Left lobe of liver (tissue), 2 donors: Measurements from ENCODE around the gene ANKFY1. TPM values are rescaled to one million over a fixed set of nuclear protein-coding genes. Genes with fewer than 3 reads are reported as not detected.
"Not testable (repeated sequence)": the region's sequence is repeated elsewhere in the genome, so short reads cannot be mapped to it uniquely, and the experiment has no call there.

Source experiments
- ATAC-seq: fragments of 200-7000 bp; cut with Tn5 transposase; one replicate; pipeline ENCODE4 v1.9.1; 2020; ENCODE audit warnings: mild to moderate bottlenecking, moderate library complexity
- DNase-seq: peaks from one replicate; pipeline ENCODE4 v3.0.0-alpha.2; 2020; ENCODE audit warnings: low spot score
- total RNA-seq: library from RNA; stranded (reverse); gene quantifications from one replicate; pipeline ENCODE4 v1.2.1, GENCODE V29; 2021
- donor health status: DM: no; HTN: no; CAD: no; lungs with moderate emphysema.
- donor health status: DM: no; HTN: yes; CAD: no.

Gene ANKFY1
- total RNA-seq, 1 donor from 2014 or later = 31.0 TPM

DNA sequence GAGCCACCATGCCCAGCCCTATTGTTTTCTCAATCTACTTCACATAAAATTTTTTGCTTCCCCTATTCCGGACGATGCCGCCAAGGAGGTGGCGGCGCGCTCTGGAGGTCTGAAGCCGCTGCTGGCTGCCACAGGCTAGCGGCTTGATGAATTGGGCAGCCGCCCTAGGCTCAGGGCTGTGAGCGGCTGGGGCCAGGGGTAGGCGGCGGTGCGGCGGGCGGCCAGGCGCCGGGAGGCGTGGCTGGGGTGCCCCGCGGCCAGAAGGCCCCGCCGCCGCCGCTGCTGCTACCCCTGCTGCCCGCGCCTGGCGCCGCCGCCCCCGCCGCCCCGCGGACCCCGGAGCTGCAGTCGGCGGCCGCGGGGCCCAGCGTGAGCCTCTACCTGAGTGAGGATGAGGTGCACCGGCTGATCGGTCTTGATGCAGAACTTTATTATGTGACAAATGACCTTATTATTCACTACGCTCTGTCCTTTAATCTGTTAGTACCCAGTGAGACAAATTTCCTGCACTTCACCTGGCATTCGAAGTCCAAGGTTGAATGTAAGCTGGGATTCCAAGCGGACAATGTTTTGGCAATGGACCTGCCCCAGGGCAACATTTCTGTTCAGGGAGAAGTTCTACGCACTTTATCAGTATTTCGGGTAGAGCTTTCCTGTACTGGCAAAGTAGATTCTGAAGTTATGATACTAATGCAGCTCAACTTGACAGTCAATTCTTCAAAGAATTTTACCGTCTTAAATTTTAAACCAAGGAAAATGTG is 41.7 kb downstream of the ANKFY1 start:
- ATAC-seq (peak; percentile 64), DNase-seq (peak; percentile 72)

DNA sequence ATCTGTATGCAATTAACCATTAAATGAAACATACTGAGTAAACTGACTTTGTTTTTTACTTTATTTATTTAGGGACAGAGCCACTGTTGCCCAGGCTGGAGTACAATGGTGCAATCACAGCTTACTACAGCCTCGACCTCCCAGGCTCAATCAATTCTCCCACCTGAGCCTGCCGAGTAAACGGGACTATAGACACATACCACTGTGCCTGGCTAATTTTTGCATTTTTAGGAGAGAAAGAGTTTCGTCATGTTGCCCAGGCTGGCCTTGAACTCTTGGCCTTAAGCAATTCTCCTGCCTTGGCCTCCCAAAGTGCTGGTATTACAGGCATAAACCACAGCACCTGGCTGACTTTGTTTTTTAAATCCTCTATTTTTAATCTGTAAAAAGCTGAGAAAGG is 42.6 kb downstream of the ANKFY1 start:
- DNase-seq (peak; percentile 71), ATAC-seq (peak; percentile 86)

DNA sequence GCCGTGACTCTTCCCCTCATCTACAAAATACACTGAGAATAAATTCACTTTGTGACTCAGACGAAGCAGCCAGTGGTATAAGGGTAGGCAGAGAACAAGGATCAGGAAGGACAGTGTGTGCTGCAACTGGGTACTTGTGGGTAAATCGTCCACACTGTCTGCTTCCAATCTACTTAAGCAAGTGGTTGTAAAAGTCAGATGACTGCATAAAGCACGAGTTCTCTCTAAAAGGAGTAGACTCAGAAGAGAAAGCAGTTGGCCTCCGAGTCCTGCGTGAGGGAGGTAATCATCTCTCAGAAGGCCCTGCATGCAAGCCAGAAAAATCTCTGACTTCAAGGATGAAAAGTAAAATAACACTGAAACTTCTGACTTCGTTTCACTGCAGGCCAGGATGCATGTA is 43.1 kb downstream of the ANKFY1 start:
- peak; percentile 36 for ATAC-seq
- DNase-seq = no peak

DNA sequence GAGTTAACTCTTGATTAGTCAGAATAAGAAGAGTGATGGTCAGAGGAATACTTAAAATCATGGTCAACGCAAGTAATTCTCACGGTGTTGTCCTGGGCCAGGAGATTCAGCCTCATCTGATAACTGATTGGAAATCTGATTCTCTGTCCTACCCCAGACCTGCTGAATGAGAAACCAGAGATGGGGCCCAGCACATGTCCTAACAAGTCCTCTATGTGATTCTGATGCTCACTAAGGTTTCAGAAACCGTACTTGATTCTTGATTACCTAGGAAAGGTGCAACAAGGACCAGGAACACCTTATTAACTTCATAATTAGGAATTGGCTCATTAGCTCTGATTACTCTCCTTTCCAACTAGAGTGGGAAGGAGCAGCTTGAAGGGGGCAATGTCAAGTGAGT is 44.5 kb downstream of the ANKFY1 start:
- DNase-seq (no peak), ATAC-seq (no peak)

DNA sequence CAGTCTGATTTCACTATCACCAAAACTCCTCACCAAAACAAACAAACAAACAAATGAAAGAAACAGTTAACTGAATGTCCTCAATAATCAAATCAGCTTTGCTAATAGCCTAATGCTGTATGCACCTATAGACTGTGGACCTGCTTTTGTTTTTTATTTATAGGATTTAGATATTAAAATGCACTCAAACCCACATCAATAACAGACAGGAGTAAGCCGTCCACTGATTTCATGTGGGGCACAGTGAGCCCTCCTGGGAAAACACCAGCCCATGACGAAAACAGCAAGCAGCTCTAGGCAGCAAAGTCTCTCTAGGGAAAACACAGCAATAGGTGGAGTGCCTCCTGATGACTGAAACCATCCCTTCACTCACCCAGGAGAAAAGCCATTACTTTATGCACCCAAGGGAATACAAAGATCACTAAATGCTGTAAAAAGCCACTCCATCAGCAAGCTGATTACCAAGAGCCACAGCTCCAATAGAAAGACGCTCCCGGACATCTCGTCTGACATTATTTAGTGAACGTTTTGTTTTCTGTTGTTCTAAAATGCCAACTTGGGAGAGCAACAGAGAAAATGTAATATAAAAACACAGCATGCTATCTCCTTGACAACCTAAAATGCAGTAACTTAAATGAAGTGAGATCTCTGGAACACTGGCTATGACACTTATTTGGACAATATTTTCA is 47.8 kb downstream of the ANKFY1 start:
- ATAC-seq (no peak), DNase-seq (no peak)

DNA sequence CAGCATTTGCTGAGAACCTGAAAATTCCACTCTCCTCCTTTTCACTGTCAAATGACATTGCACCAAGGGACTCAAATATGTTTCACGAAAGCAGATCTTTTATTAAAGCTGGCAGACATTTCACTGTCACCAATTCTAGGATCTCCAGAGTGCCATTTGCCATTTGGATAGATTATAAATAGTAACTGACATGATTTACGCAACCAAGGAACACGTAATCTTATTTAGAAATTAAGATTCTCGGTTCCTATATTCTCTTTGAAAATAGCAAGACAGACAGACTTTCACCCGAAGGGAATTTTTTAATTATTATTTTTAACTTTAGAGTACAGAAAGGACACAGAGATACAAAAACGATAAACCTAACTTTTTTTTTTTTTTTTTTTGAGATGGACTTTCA is 49.6 kb downstream of the ANKFY1 start:
- DNase-seq = no peak
- ATAC-seq = no peak

DNA sequence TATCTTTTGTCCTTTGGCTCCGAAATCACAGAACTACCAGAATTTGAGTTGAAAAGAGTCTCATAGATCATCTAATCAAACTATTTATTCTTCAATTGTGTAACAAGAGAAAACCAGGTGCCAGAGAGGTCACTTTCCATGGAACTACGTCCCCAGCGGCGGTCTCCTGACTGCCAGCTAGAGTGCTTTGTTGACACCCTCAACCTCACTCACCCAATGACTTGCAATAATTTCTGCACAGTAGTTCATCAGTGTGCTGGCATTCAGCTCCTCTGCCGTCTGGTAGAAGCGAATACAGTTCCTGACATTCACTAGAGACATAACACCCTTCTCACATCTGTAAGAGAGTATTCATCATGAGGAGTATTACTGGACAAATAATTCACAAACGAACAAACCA is 54.2 kb downstream of the ANKFY1 start:
- DNase-seq (peak; percentile 79), ATAC-seq (peak; percentile 95)

DNA sequence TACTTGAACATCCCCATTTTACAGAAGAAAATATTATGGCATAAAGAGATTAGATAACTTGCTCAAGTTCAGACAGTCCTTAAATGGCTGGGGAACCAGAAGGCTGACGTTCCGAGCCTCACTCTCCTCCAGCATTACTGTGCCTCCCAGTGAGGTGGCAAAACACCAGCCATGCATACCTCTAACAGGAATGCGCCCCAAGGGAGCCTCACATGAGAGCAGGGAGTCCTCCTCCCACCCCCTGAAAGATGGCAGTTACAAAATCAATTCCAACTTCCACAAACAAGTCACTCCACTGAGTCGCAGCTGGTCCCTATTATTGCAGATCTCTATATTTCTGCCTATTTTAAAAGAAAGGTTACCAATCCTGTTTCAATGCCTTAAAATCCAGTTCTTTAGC is 55.5 kb downstream of the ANKFY1 start:
- DNase-seq (no peak), ATAC-seq (no peak)

DNA sequence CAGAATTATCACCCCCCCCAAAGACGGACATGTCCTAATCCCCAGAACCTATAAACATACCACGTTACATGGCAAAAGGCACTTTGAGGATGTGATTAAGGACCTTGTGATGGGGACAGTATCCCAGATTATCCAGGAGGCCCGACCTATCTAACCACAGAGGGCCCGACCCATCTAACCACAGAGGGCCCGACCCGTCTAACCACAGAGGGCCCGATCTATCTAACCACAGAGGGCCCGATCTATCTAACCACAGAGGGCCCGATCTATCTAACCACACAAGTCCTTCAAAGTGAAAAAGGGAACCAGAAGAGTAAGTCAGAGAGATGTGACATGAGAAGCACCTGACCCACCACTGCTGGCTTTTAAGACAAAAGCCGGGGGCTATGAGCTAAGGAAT is 56.8 kb downstream of the ANKFY1 start:
- ATAC-seq (no peak), DNase-seq (no peak)

DNA sequence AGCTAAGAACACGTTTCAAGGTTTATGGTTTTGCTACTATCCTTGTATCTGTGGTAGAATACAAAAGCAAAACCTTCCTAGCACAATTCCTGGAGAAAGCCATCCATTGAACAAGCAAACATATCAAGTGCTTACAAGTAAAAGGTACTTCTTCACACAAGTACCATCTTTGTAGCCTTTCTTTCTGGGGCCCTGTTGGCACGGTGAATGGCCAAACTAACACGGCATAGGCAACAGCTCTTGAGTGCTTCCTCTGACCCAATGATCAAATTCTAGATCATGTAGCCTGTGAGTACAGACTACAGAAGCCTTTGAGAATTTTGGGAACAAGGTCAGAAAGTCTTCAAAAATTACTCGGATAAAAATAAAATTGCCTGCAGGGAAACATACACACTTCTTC is 57.9 kb downstream of the ANKFY1 start:
- no peak for DNase-seq
- no peak for ATAC-seq

DNA sequence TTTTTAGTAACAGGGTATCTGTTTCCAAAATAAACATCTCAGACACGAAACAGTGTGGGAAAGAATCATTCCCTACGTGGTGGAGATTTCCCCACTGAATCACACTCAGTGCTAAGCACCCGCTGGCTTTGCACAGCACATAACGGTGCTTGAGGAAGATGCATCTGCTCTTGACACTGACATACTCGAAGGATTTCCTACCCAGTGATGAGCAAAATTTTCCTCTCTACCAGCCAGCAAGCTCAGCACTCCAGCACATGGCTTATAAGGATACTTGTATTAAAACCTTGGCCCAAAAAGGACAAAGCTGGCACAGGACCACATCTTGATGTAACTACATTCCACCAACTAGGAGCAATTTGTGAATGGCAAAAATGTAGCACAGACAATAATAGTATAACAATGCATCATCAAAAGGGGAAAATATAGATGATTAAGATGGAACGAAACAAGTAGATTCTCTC is 59.0 kb downstream of the ANKFY1 start:
- ATAC-seq (no peak), DNase-seq (no peak)

DNA sequence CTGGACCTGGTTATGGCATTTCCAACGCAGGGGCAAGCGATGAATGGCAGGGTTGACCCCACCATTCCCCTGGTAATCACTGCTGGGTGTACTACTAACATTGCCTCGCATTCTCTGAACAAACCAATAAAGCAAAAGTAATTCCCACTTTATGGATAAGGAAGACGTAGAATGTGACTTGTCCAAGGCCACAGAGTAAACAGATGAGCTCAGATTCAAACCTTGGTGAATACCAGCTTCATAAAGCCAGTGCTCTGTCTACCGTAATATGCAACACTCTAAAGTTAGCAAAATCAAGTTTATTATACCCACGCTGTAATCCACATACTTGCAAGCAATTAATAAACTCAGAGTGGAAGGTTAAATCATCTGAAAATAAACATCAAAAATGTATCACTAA is 59.6 kb downstream of the ANKFY1 start:
- no peak for DNase-seq

DNA sequence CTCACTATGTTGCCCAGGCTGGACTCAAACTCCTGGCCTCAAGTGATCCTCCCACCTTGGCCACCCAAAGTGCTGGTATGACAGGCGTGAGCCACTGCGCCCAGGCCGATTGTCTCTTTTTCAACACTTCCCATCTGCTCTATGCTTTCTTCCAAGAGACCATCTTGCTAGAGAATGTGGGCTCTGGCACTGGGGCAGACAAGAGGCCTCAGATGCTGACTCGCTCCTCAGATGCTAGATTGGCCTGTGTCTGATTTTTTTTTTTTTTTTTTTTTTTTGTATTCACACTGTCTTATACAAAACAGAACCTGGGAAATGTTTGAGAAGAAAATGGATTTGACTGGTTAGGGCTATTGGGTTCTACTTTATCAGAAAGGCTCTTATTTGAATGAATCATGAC is 62.6 kb downstream of the ANKFY1 start:
- ATAC-seq = no peak

More for the DNA sequence above, 59.6 kb downstream of the ANKFY1 start:
- no peak for ATAC-seq

DNA sequence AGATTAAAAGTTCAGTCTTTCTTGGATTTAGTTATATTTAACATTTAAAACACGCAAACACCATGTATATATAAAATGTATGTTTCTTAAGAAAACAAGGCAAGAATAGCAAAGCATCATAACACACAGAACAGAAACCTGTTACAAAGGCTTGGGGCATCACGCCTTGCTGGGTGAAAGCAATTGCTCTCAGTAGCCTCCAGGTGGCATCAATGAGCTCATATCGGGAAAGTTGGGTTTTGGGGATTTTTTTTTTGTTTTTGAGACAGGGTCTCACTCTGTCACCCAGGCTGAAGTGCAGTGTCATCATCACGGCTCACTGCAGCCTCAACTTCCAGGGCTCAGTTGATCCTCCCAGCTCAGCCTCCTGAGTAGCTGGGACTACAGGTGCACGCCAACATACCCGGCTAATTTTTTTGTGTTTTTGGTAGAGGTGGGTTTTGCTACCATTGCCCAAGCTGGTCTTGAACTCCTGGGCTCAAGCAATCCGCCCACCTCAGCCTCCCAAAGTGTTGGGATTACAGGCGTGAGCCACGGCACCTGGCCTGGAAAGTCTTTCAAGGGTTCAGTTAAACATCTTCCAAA is 63.9 kb downstream of the ANKFY1 start:
- DNase-seq (no peak), ATAC-seq (peak; percentile 78)

More for the DNA sequence above, 62.6 kb downstream of the ANKFY1 start:
- no peak for DNase-seq

DNA sequence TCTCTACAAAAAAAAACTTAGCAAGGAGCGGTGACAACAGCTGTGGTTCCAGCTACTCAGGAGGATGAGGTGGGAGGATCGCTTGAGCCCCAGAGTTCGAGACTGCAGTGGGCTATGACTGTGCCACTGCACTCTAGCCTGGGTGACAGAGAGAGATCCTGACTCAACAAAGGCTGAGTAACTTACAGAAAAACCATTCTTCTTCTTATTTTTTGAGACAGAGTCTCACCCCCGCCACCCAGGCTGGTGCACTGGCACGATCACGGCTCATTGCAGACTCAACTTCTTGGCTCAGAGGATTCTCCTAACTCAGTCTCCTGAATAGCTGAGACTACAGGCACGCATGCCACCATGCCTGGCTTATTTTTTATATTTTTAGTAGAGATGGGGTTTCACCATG is 64.8 kb downstream of the ANKFY1 start:
- no peak for DNase-seq
- no peak for ATAC-seq

DNA sequence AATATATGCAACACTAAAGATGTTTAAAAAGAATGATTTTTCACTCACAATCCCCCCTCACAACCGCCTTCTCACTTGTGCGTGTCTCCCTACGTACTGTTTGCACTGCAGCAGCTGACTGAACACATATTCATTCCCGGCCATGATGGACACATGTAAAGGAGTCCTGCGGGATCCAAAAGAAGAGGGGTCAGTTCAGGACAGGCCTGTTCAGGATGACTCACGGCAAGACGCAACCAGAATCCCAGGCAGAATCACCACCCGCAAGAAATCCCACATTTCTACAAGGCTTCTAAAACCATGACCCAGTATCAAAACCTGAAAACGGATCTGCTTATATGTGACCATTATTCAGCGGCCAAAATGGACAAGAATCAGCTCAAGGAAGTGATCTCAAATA is 68.5 kb downstream of the ANKFY1 start:
- DNase-seq = no peak
- ATAC-seq = no peak

DNA sequence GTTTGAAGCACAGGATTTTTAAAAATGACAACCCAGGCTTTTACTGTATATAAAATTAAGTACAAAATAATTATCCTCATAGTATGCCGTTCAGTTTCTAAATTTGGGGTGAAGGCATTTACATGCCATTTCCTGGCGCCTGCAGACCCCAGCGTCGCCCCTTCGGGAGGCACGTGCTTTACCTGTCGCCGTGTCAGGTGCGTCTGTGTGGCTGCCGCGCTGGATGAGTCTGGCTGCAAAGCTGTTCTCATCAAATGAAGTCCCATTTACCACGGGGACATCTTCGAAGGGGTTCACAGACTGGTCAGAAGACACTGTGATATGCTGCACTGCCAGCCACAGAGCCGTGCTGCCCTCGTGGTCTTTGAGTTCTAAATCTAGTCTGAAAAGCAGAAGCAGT is 69.0 kb downstream of the ANKFY1 start:
- DNase-seq (no peak), ATAC-seq (no peak)

DNA sequence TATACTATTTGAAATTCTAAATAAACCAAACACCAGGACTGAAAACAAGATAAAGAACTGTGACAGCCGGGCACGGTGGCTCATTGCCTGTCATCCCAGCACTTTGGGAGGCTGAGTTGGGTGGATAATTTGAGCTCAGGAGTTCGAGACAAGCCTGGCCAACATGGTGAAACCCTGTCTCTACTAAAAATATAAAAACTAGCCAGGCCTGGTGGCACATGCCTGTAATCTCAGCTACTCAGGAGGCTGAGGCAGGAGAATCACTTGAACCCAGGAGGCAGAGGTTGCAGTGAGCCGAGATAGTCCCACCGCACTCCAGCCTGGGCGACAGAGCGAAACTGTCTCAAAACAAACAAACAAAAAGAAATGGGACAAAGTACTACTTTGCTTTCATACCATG is 73.0 kb downstream of the ANKFY1 start:
- ATAC-seq, DNase-seq: not testable (repeated sequence)

DNA sequence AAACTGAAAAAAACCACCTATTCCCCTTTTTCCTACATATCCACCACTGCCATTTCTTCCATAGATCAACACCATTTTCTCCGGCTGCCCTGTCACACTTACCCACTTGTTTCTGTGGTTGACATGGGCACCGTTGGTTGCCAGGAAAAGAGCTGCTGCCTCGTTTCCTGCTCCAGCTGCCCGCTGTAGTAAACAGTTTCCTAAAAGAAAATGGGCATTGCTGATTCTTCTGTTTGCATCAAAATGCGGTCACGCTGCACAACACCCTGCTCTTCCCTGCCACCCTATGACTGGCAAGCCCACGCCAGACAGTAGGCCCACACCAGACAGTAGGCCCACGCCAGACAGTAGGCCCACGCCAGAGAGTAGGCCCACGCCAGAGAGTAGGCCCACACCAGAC is 74.5 kb downstream of the ANKFY1 start:
- ATAC-seq = no peak
- DNase-seq = no peak

DNA sequence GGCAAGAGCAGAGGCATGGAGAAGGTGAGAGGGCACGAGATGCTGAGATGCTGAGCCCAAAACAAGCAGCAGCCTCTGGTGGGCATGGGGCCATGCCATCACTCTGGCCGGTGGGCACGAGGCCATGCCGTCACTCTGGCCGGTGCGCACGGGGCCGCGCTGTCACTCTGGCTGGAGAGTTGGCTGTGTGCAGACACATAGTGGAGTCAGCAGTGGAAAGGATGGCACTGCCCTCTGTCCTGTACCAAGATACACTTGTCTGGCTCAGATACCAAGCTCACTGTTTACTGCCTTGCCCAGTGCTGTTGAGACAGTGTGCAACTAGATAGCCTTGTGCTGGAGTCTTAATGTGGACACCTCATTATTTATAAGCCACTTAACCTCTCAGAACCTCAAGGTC is 75.7 kb downstream of the ANKFY1 start:
- no peak for DNase-seq
- ATAC-seq = no peak

DNA sequence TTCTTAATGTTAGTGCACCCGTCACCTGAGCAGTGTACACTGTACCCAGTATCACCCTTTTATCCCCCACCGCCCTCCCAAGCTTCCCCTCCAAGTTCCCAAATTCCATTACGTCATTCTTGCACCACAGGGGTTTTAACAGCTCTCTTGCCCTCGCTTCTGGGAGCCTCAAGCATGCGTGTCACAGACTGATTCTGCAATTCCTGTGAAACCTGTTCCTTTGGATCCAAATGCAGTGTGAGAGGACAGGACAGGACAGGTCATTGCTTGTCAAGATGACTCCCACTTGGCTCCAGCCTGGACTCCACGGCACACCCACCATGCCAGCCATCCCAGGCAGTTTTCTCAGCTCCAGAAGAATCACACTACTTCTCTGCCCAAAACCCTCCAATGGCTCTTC is 76.7 kb downstream of the ANKFY1 start:
- no peak for ATAC-seq

DNA sequence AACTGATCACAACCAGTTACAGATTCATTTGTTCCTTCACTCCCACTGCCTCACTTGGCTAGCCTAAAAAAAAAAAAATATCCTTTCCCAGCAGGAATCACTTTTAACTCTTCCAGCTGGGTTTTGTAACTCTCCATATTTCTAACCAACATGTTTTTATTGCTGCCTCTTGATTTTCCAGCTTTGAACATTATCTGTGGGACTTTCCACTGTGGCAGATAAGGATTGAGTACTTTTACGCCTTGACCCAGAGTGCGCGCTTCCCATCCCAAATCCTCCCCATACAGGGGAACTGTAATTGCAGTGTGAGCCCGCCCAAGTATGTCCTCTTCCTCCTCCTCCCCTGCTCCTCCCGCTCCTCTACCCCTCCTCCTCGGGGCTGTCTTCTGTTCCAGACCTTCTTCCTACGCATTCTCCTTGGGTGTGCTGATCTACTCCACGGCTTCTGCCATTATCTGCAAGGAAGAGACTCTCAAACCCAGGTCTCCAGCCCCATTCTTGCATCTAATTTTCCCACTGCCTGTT is 77.4 kb downstream of the ANKFY1 start:
- DNase-seq (no peak), ATAC-seq (peak; percentile 49)

More for the DNA sequence above, 76.7 kb downstream of the ANKFY1 start:
- DNase-seq = no peak
